HepG2 (cell line): ENCODE results near the gene NCS1.

Experiments
- EP300 ChIP-seq, 3 experiments: sonication (generic) in 1 of 3; formaldehyde crosslinking in 1 of 3; IDR thresholded peaks; 2 replicates each; pipeline versions ENCODE4 v1.5.1 to v1.6.1; 2011 to 2020; ENCODE audit warnings: low read depth in 2 of 3, low read length in 2 of 3, borderline replicate concordance in 1 of 3, improper control_type of control experiment in 1 of 3, mild to moderate bottlenecking in 1 of 3, missing genetic modification reagents in 1 of 3, moderate library complexity in 1 of 3
- ETV5 ChIP-seq: IDR thresholded peaks from 2 replicates; pipeline ENCODE4 v1.6.1; 2018; ENCODE audit warnings: missing biosample characterization, missing genetic modification reagents, inconsistent platforms, borderline replicate concordance
- POLR2A ChIP-seq, 2 experiments: IDR thresholded peaks; 2 replicates each; pipeline ENCODE4 v1.6.1; 2011; ENCODE audit warnings: low read depth in 2 of 2, low read length in 2 of 2, mild to moderate bottlenecking in 1 of 2, moderate library complexity in 1 of 2; ENCODE audit not compliant: insufficient read depth in 1 of 2
- SETDB1 ChIP-seq: sonication (generic); formaldehyde crosslinking; IDR thresholded peaks from 2 replicates; pipeline ENCODE4 v1.5.1; 2020; ENCODE audit warnings: missing genetic modification reagents, mild to moderate bottlenecking, borderline replicate concordance
- TRIM24 ChIP-seq: sonication (generic); formaldehyde crosslinking; IDR thresholded peaks from 2 replicates; pipeline ENCODE4 v1.8.0; 2022; ENCODE audit warnings: mild to moderate bottlenecking, missing genetic modification reagents
- ZNF577 ChIP-seq: sonication (generic); formaldehyde crosslinking; IDR thresholded peaks from 2 replicates; pipeline ENCODE4 v1.4.0; 2020; ENCODE audit warnings: mild to moderate bottlenecking, low read depth, missing genetic modification reagents, borderline replicate concordance

- TF ChIP-seq ETV5 (CRISPR knock-in tag) (no peak), POLR2A (IDR thresholded peaks at IDR 0.05; ENCODE audit: insufficient read depth in 1 of 2, low read depth in 2 of 2, low read length in 2 of 2) (0 out of 4 replicates have a peak, but pooled peaks of 1 of the 2 experiments have one; percentile 25), TRIM24 (CRISPR knock-in tag) (no peak), SETDB1 (CRISPR knock-in tag) (no peak), ZNF577 (CRISPR knock-in tag) (no peak), EP300 (IDR thresholded peaks at IDR 0.05; ENCODE audit: low read depth in 2 of 2, low read length in 2 of 2) (no peak), EP300 (CRISPR knock-in tag; IDR thresholded peaks at IDR 0.05; ENCODE audit: borderline replicate concordance) (no peak)
Observed at GRCh38 chr9:130186839-130187522, 14.8 kb downstream of the NCS1 start.
